Spleen (tissue), 7 donors: Measurements from ENCODE around the gene CEP350.

Source experiments
- CTCF ChIP-seq, 11 experiments: fragments of 200-600 bp in 7 of 11; fragments of 450-650 bp in 4 of 11; sonication (generic) in 4 of 11; IDR thresholded peaks in 8 of 11; conservative IDR thresholded peaks in 3 of 11; 1 replicate in 7 of 11; 2 replicates in 4 of 11; pipeline versions ENCODE4 v1.4.0 to v1.8.0; 2016 to 2021; ENCODE audit warnings: antibody characterized with exemption in 11 of 11, inconsistent platforms in 4 of 11, mild to moderate bottlenecking in 1 of 11
- POLR2A ChIP-seq, 3 donors: fragments of 450-650 bp; IDR thresholded peaks; one replicate each; pipeline ENCODE4 v1.5.1; 2017; ENCODE audit warnings: antibody characterized with exemption in 3 of 3, mild to moderate bottlenecking in 1 of 3
- donor health status: DM: no; HTN: no; CAD: no; lungs with moderate emphysema.
- donor health status: DM: no; HTN: no; CAD: no.
- donor health status: DM: no; HTN: no; CAD: no.

GRCh38 chr1:180157108-180157507 is 202.5 kb downstream of the CEP350 start:
- no peak for TF ChIP-seq CTCF (IDR thresholded peaks at IDR 0.05 in 8 of 11, conservative IDR thresholded peaks at IDR 0.05 in 3 of 11)
- TF ChIP-seq POLR2A (IDR thresholded peaks at IDR 0.05): no peak
